Endothelial cell of umbilical vein (primary cell): ENCODE data around the gene HES1. TPM values are rescaled to one million over a fixed set of nuclear protein-coding genes. Genes with fewer than 3 reads are reported as not detected.

Experiments
- BruUV-seq: library from RNA; stranded (reverse); fragments of 400-500 nt; replicated peaks from 2 replicates; lab custom pipeline; 2021; lab: Mats Ljungman, UMichigan
- CTCF ChIA-PET: fragments of 300-600, 350-600 bp; sonication (Branson Sonifier 250); formaldehyde crosslinking; loops from one replicate; lab custom pipeline; 2021; ENCODE audit warnings: antibody characterized with exemption, inconsistent platforms; lab: Charles Lee
- POLR2A ChIA-PET: fragments of 300-600, 350-600 bp; sonication (Branson Sonifier 250); formaldehyde crosslinking; loops from one replicate; lab custom pipeline; 2021; ENCODE audit warnings: antibody characterized with exemption, inconsistent platforms; lab: Charles Lee
- DNase-seq: peaks from one replicate; pipeline ENCODE4 v3.0.0-alpha.2; 2011; ENCODE audit warnings: low read depth, low spot score
- FAIRE-seq: peaks from 2 replicates; lab custom pipeline; 2011; peaks lifted over from hg19 to GRCh38; lab: Jason Lieb, UNC
- H2AFZ ChIP-seq: 2 replicates; pipeline ENCODE4 v1.6.0; 2012; ENCODE audit warnings: low read depth, low read length, control low read depth, inconsistent platforms
- H3K27ac ChIP-seq: 2 replicates; pipeline ENCODE4 v1.5.1; 2011; ENCODE audit warnings: low read depth, mild to moderate bottlenecking, control low read depth, low read length, moderate library complexity; ENCODE audit not compliant: insufficient read depth
- H3K27me3 ChIP-seq, 2 experiments: 2 replicates each; pipeline versions ENCODE4 v1.6.0 to v1.6.1; 2011; ENCODE audit warnings: low read length in 2 of 2, mixed read lengths in 1 of 2; ENCODE audit not compliant: control insufficient read depth in 2 of 2, insufficient read depth in 2 of 2
- H3K36me3 ChIP-seq, 2 experiments: 2 replicates in 1 of 2; 3 replicates in 1 of 2; pipeline ENCODE4 v1.5.1; 2011; ENCODE audit warnings: low read length in 2 of 2, mild to moderate bottlenecking in 1 of 2, moderate library complexity in 1 of 2; ENCODE audit not compliant: control insufficient read depth in 2 of 2, insufficient read depth in 2 of 2; ENCODE audit errors: extremely low read depth in 1 of 2
- H3K4me1 ChIP-seq: 3 replicates; pipeline ENCODE4 v1.5.1; 2011; ENCODE audit warnings: mild to moderate bottlenecking, low read length; ENCODE audit not compliant: control insufficient read depth, insufficient read depth; ENCODE audit errors: extremely low read depth
- H3K4me2 ChIP-seq: 2 replicates; pipeline ENCODE4 v1.6.1; 2011; ENCODE audit warnings: low read length, control low read depth, mixed read lengths; ENCODE audit not compliant: insufficient read depth
- H3K4me3 ChIP-seq, 3 experiments: fragments of 200-600 bp in 1 of 3; sonication (generic), shearing (Covaris generic) in 1 of 3; replicated peaks in 1 of 3; 2 replicates each; pipeline ENCODE4 v1.5.1; 2011 to 2016; ENCODE audit warnings: control low read depth in 3 of 3, low read length in 3 of 3, mild to moderate bottlenecking in 2 of 3, inconsistent platforms in 1 of 3, low read depth in 1 of 3, moderate library complexity in 1 of 3; ENCODE audit not compliant: insufficient read depth in 1 of 3
- H3K79me2 ChIP-seq: 2 replicates; pipeline ENCODE4 v1.6.0; 2012; ENCODE audit warnings: low read length, inconsistent platforms; ENCODE audit not compliant: control insufficient read depth, insufficient read depth
- H3K9ac ChIP-seq: replicated peaks from 2 replicates; pipeline ENCODE3; 2011; ENCODE audit warnings: low read length, control low read depth; ENCODE audit not compliant: insufficient read depth; ENCODE audit errors: extremely low read depth
- H3K9me1 ChIP-seq: replicated peaks from 3 replicates; pipeline ENCODE4 v1.6.0; 2011; ENCODE audit warnings: mild to moderate bottlenecking, low read length; ENCODE audit not compliant: control insufficient read depth, insufficient read depth; ENCODE audit errors: extremely low read depth
- H3K9me3 ChIP-seq: replicated peaks from 2 replicates; pipeline ENCODE4 v1.5.1; 2012; ENCODE audit warnings: low read length, inconsistent platforms; ENCODE audit not compliant: control insufficient read depth, insufficient read depth
- H4K20me1 ChIP-seq: replicated peaks from 2 replicates; pipeline ENCODE3; 2011; ENCODE audit warnings: mild to moderate bottlenecking, low read length; ENCODE audit not compliant: control insufficient read depth, insufficient read depth; ENCODE audit errors: extremely low read depth
- EZH2 ChIP-seq: IDR thresholded peaks from 2 replicates; pipeline ENCODE4 v1.6.1; 2012; ENCODE audit warnings: borderline replicate concordance, low read depth, mild to moderate bottlenecking, moderate library complexity, low read length, inconsistent platforms; ENCODE audit not compliant: severe bottlenecking
- FOS ChIP-seq: IDR thresholded peaks from 2 replicates; pipeline ENCODE4 v1.6.1; 2011; ENCODE audit warnings: mild to moderate bottlenecking, low read length, moderate library complexity, borderline replicate concordance; ENCODE audit not compliant: insufficient read depth
- GATA2 ChIP-seq: IDR thresholded peaks from 2 replicates; pipeline ENCODE4 v1.7.0; 2011; ENCODE audit warnings: low read depth, mild to moderate bottlenecking, moderate library complexity, mixed read lengths, low read length; ENCODE audit not compliant: insufficient read length, insufficient read depth
- JUN ChIP-seq: IDR thresholded peaks from 2 replicates; pipeline ENCODE4 v1.6.1; 2011; ENCODE audit warnings: borderline replicate concordance, low read depth; ENCODE audit not compliant: insufficient read length, insufficient read depth
- MYC ChIP-seq: IDR thresholded peaks from one replicate; pipeline ENCODE4 v1.6.1; 2011; ENCODE audit warnings: mild to moderate bottlenecking, low read depth, low read length
- POLR2A ChIP-seq: IDR thresholded peaks from 2 replicates; pipeline ENCODE4 v1.6.1; 2012; ENCODE audit warnings: low read depth, mild to moderate bottlenecking, control low read depth, low read length
- POLR2AphosphoS5 ChIP-seq: IDR thresholded peaks from 2 replicates; pipeline ENCODE4 v1.6.1; 2012; ENCODE audit warnings: low read depth, mild to moderate bottlenecking, control low read depth, low read length, moderate library complexity; ENCODE audit not compliant: insufficient read depth
- dilution Hi-C: fragments of 300-500 bp; cut with MboI; formaldehyde crosslinking; loops from one replicate; pipeline ENCODE4 v1.15.0; 2019; ENCODE audit warnings: low sequenced_read_pairs; ENCODE audit not compliant: extremely low pct_ligation_motif_present
- intact Hi-C: fragments of 100-400 bp; cut with micrococcal nuclease; formaldehyde crosslinking; loops from one replicate; pipeline ENCODE4 v1.10.0; 2022
- polyA plus RNA-seq, 4 experiments: library from polyadenylated mRNA; depleted of rRNA in 3 of 4; stranded (reverse) in 3 of 4; unstranded in 1 of 4; fragments of >200 nt; gene quantifications; 2 replicates each; pipeline versions ENCODE4 v1.2.1 to v1.2.3, GENCODE V29; 2011 to 2012; ENCODE audit warnings: missing spikeins in 1 of 4
- total RNA-seq: library from RNA; stranded (reverse); gene quantifications from 2 replicates; pipeline ENCODE4 v1.2.3, GENCODE V29; 2021
- TF ChIP-seq, protein P1 (sequence below), 2 donors: IDR thresholded peaks; 1 replicate in 1 of 2; 2 replicates in 1 of 2; pipeline ENCODE4 v1.5.1; 2011; ENCODE audit warnings: low read length in 2 of 2, mild to moderate bottlenecking in 2 of 2, moderate library complexity in 2 of 2, control low read depth in 1 of 2, inconsistent platforms in 1 of 2, low read depth in 1 of 2; ENCODE audit not compliant: insufficient read depth in 1 of 2; ENCODE audit errors: extremely low read depth in 1 of 2
- TF ChIP-seq, protein P2 (sequence below): IDR thresholded peaks from 2 replicates; pipeline ENCODE4 v1.6.1; 2011; ENCODE audit not compliant: insufficient read depth, insufficient read length

Gene HES1
- total and polyA plus RNA-seq, 2 donors (not counting 3 experiments of a cell fraction or from before 2014, with no cell fraction given) = 42.0 to 210 TPM

DNA sequence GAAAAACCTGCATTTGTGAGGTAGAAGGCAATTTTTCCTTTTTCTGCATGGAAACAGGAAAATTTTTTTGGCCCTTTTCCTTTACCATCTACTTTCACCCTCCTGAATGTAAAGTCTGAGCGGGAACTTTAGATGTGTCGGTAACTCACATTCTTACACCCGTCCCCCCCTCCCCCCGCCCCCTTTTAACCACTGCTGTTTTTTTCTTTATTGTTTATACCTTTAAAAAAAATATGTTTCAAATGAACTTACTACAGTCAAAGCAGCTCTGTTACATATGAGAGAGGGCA, 487 bp upstream of the HES1 start:
- Histone ChIP-seq H3K4me3 (peak overlapping the region in 2 of 3 experiments; percentile 13 to 51), H3K9me1 (no peaks in the 10 kb centered on the region)
- POLR2A ChIA-PET = interaction anchor here (0.6 to 5.2 kb wide), 15 partner anchors 11 to 354 kb away, joined by 3 to 22 read pairs (median 8); no protein-coding TSS in a partner anchor

More for the DNA sequence above, 487 bp upstream of the HES1 start:
- Histone ChIP-seq H3K27me3 (no peaks in the 10 kb centered on the region), H3K9ac (peak overlapping the region; percentile 91), H3K4me2 (peak overlapping the region; percentile 29), H3K27ac (peak overlapping the region; percentile 96), H3K4me1 (peaks cover 29% of the 10 kb centered on the region), H2AFZ (no peak overlapping the region), H3K9me3 (no peaks in the 10 kb centered on the region), H4K20me1 (no peaks in the 10 kb centered on the region), H3K36me3 (no peaks in the 10 kb centered on the region), H3K79me2 (peaks cover 2% of the 10 kb centered on the region)
- BruUV-seq = no TSS peak
- CTCF ChIA-PET = interaction anchor here (0.8 to 11.1 kb wide), 10 partner anchors 46 to 470 kb away, joined by 3 to 338 read pairs (median 42); no protein-coding TSS in a partner anchor
- dilution Hi-C loops (no loop called here), intact Hi-C loops (loop anchor here (1.0 to 5.0 kb wide), 7 partner anchors 64 to 283 kb away; no protein-coding TSS in a partner anchor)
- DNase-seq = no peak
- no peak for FAIRE-seq
- TF ChIP-seq, protein P1, sequence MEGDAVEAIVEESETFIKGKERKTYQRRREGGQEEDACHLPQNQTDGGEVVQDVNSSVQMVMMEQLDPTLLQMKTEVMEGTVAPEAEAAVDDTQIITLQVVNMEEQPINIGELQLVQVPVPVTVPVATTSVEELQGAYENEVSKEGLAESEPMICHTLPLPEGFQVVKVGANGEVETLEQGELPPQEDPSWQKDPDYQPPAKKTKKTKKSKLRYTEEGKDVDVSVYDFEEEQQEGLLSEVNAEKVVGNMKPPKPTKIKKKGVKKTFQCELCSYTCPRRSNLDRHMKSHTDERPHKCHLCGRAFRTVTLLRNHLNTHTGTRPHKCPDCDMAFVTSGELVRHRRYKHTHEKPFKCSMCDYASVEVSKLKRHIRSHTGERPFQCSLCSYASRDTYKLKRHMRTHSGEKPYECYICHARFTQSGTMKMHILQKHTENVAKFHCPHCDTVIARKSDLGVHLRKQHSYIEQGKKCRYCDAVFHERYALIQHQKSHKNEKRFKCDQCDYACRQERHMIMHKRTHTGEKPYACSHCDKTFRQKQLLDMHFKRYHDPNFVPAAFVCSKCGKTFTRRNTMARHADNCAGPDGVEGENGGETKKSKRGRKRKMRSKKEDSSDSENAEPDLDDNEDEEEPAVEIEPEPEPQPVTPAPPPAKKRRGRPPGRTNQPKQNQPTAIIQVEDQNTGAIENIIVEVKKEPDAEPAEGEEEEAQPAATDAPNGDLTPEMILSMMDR (IDR thresholded peaks at IDR 0.05; ENCODE audit: extremely low read depth in 1 of 2, insufficient read depth in 1 of 2, low read depth in 1 of 2, low read length in 2 of 2) = no peak
- TF ChIP-seq JUN (no peak), GATA2 (no peak), POLR2A (no peak), EZH2 (no peak), POLR2AphosphoS5 (no peak), FOS (no peak), MYC (no peak)
- TF ChIP-seq, protein P2, sequence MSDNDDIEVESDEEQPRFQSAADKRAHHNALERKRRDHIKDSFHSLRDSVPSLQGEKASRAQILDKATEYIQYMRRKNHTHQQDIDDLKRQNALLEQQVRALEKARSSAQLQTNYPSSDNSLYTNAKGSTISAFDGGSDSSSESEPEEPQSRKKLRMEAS = no peak
